NCI-H82 (cell line): ENCODE data around the gene PHF12.
"Not testable (repeated sequence)": the region's sequence is repeated elsewhere in the genome, so short reads cannot be mapped to it uniquely, and the experiment has no call there.

ENCODE experiments used
- DNase-seq: peaks from one replicate; lab custom pipeline; 2025; lab: John Stamatoyannopoulos, UW

The PHF12 gene

DNA sequence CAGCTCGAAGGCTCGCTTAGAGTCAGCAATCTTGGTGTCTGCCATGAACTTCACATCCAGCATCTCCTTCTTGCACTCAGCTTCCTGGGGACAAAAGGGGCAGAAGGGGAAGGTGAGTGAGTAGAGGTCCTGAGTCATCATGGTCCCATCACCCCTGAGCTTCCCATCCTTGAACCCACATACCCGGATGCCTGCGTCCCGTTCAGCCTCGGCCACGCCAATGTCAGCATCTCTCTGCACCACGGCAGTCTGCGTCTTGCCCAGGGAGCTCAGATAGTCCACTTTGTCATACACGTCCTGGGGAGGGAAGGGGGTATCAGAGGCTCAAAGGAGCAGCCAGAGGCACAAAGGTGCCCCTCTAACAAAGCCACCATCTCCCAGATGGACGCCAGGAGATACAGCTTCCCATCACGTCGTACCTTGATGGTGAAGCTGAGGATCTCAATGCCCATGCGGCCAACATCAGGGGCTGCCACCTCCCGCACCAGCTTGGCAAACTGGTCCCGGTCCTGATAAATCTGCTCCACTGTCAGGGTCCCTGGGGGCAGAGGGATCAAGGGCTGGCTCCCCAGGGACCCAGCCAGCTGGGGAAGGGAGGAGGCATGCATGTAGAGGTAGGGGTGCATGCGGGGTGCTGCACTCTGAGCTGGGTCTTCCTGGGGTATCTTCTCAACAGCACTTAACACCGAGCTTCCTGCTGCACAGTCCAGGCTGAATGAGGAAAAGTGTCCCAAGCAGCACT, 69.0 kb downstream of the PHF12 start:
- DNase-seq = no peak

DNA sequence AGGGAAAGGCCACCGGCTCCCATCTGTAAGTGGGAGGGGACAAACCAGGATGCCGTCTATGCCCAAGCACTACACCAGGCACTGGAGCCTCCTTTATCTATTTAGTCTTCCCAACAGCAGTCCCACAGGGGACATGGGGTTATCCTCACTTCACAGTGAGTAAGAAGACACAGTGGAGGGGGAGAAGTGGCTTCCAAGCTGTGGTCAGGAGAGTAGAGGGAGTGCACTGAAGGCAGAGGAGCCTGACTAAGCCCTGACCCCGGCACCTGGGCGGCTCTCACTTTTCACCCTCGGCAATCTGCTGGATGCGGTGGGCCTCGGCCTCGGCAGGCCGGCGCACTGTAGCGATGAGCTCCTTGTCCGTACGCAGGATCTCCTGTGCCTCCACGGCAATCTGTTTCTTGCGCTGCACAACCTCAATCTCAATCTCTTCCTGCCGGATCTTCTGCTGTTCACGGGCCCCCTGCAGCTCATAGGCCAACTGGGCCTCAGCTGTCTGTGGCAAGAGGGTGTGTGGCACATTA, 69.7 kb downstream of the PHF12 start:
- no peak for DNase-seq

- no peak for DNase-seq
These were observed 70.8 kb downstream of the PHF12 start for GRCh38 chr17:28880572-28880945.

DNA sequence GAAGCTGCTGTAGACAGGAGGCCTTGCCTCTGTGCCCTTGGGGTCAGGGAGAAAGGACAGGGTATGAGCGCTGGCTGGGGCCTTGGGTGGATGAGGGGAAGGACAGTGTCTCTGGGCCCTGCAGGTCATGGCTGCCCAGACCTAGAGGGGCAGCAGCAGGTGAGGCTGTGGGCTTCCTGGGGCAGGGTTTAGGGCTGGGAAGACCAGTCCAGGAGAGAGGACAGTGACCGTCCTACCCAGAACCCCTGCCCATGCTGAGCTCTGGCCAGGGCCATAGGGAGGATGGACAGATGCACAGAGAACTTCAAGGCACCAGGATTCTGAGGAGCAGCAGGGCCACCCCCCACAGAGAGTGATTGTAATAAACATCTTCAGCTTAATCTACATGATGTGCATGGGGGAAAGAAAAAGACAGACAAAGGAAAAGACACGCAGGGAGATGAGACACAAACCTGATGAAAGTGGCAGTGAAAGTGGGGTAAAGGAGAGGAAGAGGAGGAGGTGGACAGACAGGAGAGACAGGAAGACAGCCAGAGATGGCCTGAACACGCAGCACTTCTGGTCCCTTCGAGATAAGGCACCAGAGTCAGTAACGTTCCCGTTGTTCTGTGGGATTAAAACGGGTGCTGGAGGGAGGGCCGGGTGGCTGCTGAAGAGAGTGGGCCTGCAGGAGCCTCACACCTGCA, 71.3 kb downstream of the PHF12 start:
- DNase-seq = no peak

DNA sequence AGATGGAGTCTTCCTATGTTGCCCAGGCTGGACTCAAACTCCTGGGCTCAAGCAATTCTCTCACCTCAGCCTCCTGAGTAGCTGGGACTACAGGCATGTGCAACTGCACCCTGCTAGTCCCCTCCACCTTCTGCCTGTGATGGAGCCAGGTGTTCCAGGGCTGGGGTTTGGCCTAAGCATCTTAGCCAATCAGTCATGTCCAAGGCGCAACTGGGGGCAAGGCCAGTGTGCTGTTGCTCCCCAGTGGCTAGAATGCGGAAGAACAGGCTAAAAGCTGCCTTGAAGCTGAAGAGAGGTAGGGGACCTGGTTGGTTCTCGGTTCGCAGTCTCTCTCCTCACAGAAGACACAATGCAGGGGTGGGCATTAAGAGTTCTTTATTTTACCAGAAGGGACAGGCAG, 72.3 kb downstream of the PHF12 start:
- peak; percentile 82 for DNase-seq

GRCh38 chr17:28878158-28878910, 73.0 kb downstream of the PHF12 start:
- DNase-seq = no peak

DNA sequence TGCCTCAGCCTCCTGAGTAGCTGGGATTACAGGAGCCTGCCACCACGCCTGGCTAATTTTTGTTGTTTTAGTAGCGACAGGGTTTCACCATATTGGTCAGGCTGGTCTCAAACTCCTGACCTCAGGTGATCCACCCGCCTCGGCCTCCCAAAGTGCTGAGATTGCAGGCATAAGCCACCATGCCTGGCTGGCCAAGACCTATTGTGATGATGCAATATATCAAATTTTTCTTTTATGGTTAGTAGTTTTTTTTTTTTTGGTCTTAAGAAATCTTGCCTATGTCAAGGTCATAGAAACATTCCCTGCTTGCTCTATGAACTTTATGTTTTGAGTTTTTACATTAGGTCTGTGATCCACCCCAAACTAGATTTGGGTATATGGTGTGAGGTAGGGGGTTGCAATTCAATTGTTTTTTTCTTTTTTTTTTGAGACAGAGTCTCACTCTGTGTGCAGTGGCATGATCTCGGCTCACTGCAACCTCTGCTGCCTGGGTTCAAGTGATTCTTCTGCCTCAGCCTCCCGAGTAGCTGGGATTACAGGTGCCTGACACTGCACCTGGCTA, 74.1 kb downstream of the PHF12 start:
- DNase-seq = not testable (repeated sequence)

DNA sequence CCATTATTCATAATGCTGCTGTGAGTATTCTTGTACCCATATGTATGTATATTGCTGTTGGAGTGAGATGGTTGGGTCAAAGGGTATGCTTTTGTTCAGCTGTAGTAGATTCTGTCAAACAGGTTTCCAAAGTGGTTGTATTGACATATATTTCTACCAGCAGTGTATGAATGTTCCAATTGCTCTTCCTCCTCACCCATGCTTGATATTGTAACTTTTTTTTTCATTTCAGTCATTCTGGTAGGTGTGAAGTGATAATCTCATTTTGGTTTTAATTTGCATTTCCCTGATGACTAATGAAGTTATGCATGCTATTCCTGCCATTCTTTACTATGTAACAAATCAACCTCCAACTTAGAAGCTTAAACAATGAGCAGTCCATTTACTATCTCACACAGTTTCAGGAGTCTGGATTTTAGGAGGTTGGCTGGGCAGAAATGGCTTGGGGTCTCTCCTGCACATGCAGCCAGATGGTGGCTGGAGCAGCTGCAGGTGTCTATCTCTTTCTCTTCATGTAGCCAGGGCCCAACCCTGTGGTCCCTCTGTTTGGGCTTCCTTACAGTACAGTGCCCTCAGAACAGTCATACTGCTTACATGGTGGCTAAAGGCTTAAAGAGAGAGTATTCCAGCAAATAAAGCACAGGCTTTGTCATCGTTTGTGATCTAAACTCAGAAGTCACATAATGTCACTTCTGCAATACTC, 75.3 kb downstream of the PHF12 start:
- no peak for DNase-seq

- DNase-seq = no peak
These were observed 76.6 kb downstream of the PHF12 start for GRCh38 chr17:28874750-28875149.

DNA sequence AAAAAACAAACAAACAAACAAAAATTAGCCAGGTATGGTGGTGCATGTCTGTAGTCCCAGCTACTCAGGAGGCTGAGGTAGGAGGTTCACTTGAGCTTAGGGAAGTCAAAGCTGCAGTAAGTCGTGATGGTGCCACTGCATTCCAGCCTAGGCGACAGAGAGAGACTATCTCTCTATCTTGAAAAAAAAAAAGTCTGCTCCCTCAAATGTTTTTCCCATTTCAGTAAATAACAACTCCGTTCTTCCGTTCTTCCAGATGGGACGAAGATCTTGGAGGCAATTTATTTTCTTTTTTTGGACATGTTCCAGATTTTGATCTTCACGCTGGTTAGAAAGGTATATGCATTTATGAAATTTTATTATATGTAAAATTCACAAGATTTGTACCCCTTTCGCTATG, 77.5 kb downstream of the PHF12 start:
- no peak for DNase-seq

GRCh38 chr17:28871056-28871579, 80.2 kb downstream of the PHF12 start:
- DNase-seq = peak; percentile 81

DNA sequence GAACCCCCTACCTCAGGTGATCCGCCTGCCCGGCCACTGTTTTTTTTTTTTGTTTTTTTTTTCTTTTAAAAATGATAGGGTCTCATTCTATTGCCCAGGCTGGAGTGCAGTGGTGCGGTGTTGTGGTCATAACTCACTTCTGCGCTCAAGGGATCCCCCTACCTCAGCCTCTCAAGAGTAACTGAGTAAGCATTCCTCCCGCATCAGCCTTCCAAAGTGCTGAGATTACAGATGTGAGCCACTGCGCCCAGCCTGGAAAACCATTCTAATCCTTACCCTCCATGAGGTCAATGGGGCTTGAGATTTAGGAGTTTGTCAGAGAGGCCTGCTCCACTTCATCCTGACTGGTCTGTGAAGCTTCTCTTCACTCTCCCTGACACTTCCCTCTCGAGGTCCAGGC, 84.0 kb downstream of the PHF12 start:
- peak; percentile 71 for DNase-seq

DNA sequence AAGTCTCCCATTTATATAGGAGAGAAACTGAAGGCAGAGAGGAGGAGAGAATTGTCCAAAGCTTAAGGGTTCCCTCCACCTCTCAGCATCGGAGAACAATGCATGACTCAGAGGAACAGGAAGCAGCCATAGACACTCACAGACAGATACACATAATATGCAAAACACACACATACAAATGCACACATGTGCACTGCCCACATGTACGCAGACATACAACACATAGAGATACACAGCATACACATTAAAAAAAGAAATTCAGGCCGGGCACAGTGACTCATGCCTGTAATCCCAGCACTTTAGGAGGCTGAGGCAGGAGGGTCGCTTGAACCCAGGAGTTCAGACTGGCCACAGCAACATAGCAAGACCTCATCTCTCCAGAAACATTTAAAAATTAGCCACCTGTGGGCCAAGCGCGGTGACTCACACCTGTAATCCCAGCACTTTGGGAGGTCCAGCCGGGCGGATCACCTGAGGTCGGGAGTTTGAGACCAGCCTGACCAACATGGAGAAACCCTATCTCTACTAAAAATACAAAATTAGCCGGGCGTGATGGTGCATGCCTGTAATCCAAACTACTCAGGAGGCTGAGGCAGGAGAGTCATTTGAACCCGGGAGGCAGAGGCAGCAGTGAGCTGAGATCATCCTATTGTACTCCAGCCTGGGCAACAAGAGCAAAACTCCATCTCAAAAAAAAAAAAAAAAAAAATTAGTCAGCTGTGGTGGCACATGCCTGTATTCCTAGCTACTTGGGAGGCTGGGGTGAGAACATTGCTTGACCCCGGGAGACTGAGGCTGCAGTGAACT, 85.2 kb downstream of the PHF12 start:
- DNase-seq = no peak

DNA sequence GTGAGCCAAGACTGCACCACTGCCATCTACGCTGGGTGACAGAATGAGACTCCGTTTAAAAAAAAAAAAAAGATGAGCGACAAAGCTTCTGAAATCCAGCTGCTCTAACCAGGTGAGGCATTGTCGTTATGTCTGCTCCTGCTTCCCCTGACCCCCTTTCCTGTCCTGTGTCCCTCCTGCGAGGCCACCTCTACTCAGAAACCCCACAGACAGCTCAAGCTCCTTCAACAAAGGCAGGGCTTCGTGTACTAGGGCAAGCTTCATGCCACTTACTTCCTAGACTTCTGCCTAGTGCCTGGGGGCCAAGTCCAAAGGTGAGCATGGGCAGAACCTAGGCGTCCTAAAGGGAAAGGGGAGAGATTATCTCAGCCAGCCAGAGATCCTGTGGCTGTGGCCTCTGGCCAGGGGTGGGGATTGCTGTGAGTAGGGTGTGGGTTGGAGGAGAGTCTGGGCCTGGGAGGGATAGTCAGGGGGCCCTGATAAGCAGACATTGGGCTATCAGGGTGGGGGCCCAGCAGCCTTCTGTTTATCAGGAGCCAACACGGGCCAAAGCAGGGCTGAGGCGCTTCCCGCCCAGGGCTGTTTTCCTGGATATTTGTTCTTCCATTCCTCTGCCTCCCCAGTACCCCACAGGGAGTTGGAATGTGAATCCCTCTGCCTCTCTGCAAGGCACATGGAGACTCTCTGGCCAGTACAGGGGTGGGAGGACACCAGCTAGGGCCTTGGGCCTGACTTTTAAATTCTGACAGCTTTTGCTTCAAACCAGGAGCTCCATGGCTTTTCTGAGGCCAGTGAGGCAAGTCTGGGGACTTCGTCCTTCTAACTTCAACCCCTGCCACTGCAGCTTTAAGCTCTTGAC, 86.1 kb downstream of the PHF12 start:
- DNase-seq = no peak

DNA sequence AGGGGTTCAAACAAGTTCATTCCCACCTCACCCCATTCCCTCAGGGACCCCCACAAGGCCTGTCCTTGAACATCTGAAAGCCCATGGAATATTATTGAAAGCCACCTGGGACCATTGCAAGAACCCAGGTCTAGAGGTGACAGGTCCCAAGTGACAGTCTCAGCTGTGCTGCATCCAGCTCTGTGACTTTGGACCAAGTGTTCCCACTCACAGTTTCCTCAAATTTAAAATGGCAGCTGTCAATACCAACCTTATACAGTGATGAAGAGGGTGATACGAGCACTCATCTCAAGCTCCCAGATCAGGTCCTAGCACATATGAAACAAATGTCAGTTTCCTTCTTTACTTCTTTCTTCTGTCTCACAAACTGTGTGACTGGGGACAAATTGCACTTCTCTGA, 87.4 kb downstream of the PHF12 start:
- no peak for DNase-seq

GRCh38 chr17:28862561-28862960, 88.8 kb downstream of the PHF12 start:
- DNase-seq = no peak

DNA sequence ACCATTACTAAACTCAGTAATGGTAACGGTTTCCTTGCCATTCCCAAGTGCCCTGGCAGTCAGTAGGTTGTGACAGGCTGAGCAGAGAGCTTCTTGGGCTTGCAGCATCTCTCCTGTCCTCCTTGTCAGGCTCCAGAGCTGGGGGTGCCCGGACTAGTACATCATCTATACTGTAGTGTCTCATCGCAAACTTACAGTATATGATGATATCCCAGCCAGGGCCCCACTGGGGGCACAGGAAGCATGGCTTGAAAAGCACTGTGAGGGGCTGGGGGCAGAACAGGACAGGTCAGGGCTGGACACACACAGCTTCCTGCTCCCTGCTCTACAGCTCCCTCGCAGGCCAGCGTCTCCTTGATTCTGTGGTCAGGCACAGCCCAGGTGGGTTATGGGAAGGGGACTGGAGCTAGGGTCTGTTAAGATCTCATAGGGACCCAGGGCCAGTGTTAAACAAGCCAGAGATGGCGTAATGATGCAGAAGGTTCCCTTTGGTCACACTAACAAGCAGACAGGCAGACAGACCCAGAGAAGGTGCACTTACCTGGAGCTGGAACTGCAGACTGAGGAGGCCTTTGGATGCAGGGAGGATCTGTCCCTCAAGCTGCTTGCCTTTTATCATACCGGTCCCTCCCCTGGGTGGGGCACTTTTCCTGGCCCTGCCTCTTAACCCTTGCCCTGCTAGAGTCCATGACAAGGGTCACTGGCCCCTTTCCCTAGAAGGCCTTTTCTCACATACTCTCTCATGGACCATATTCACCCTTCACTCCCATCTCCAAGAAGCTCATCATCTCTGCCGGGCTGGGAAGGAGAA, 89.7 kb downstream of the PHF12 start:
- no peak for DNase-seq

GRCh38 chr17:28860363-28860808, 90.9 kb downstream of the PHF12 start:
- no peak for DNase-seq
